ENCODE measurements around the gene PNPLA6. TPM values are rescaled to one million over a fixed set of nuclear protein-coding genes. Genes with fewer than 3 reads are reported as not detected.

Gene PNPLA6
- total and polyA plus RNA-seq, 2 of the 13 experiments (the other 11 are each of a cell fraction or from before 2014, with no cell fraction given): 24.9 to 28.2 TPM

- TF ChIP-seq KIAA2018 (CRISPR knock-in tag; IDR thresholded peaks at IDR 0.05; ENCODE audit: borderline replicate concordance) (no peak), RELA (CRISPR knock-in tag; IDR thresholded peaks at IDR 0.05) (peak; percentile 94), SIX1 (CRISPR knock-in tag; IDR thresholded peaks at IDR 0.05; ENCODE audit: borderline replicate concordance) (peak; percentile 87), SRY (CRISPR knock-in tag; IDR thresholded peaks at IDR 0.05) (peak; percentile 99), ATF6 (CRISPR knock-in tag; conservative IDR thresholded peaks at IDR 0.05) (peak; percentile 99), HHEX (CRISPR knock-in tag; IDR thresholded peaks at IDR 0.05) (peak; percentile 66; the same call in 1 of the 2 replicates), ZBTB3 (CRISPR knock-in tag; IDR thresholded peaks at IDR 0.05; ENCODE audit: borderline replicate concordance, low read depth) (peak; percentile 84; the same call in 1 of the 2 replicates), ZBTB42 (CRISPR knock-in tag; IDR thresholded peaks at IDR 0.05) (peak; percentile 89), EZH2 (conservative IDR thresholded peaks at IDR 0.05; ENCODE audit: low read depth, low read length) (no peak), CC2D1A (CRISPR knock-in tag; IDR thresholded peaks at IDR 0.05) (0 out of 2 replicates have a peak, but pooled peaks have one; percentile 48), ZSCAN12 (CRISPR knock-in tag; IDR thresholded peaks at IDR 0.05) (peak; percentile 99), U2AF2 (IDR thresholded peaks at IDR 0.05; ENCODE audit: low read depth, low read length) (no peak), DMAP1 (CRISPR knock-in tag; IDR thresholded peaks at IDR 0.05) (peak; percentile 77; the same call in 1 of the 2 replicates), HNRNPK (IDR thresholded peaks at IDR 0.05; ENCODE audit: low read depth, low read length, poor library complexity, severe bottlenecking) (no peak), ZNF576 (CRISPR knock-in tag; IDR thresholded peaks at IDR 0.05) (no peak), CBX1 (IDR thresholded peaks at IDR 0.05; ENCODE audit: low read depth) (no peak)
- TF ChIP-seq, protein P1, sequence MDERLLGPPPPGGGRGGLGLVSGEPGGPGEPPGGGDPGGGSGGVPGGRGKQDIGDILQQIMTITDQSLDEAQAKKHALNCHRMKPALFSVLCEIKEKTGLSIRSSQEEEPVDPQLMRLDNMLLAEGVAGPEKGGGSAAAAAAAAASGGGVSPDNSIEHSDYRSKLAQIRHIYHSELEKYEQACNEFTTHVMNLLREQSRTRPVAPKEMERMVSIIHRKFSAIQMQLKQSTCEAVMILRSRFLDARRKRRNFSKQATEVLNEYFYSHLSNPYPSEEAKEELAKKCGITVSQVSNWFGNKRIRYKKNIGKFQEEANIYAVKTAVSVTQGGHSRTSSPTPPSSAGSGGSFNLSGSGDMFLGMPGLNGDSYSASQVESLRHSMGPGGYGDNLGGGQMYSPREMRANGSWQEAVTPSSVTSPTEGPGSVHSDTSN (CRISPR knock-in tag; IDR thresholded peaks at IDR 0.05): peak; percentile 41; the same call in 1 of the 2 replicates
Measured at GRCh38 chr19:7562646-7563393, 27.3 kb downstream of the PNPLA6 start (continued).

Data from HepG2 (cell line).